AG10803 (cell line): Measurements from ENCODE around the gene EXOC4.

Experiments
- DNase-seq: peaks from one replicate; pipeline ENCODE4 v3.0.0; 2010; ENCODE audit warnings: low read depth
- H3K4me3 ChIP-seq: 2 replicates; pipeline ENCODE4 v1.5.1; 2011; ENCODE audit warnings: mild to moderate bottlenecking, low read length, control low read depth
- CTCF ChIP-seq: conservative IDR thresholded peaks from 2 replicates; pipeline ENCODE4 v1.5.1; 2011; ENCODE audit warnings: mild to moderate bottlenecking, low read length, control low read depth, inconsistent platforms

EXOC4 gene

GRCh38 chr7:134101716-134102115 is 848.8 kb downstream of the EXOC4 start:
- no peak overlapping the region for H3K4me3 ChIP-seq
- no peak for TF ChIP-seq CTCF
- DNase-seq = no peak

- H3K4me3 ChIP-seq = no peak overlapping the region
- TF ChIP-seq CTCF = no peak
- no peak for DNase-seq
Observed at GRCh38 chr7:134104166-134104565, 851.3 kb downstream of the EXOC4 start.

- no peak for TF ChIP-seq CTCF
- DNase-seq = no peak
- H3K4me3 ChIP-seq = no peak overlapping the region
Observed at GRCh38 chr7:134105841-134106240, 853.0 kb downstream of the EXOC4 start.

- no peak for TF ChIP-seq CTCF
- DNase-seq = no peak
- H3K4me3 ChIP-seq = no peak overlapping the region
Observed at GRCh38 chr7:134108802-134109201, 855.9 kb downstream of the EXOC4 start.

- TF ChIP-seq CTCF = no peak
- DNase-seq = no peak
Observed at GRCh38 chr7:134113655-134114054, 860.8 kb downstream of the EXOC4 start.

GRCh38 chr7:134114992-134115391 is 862.1 kb downstream of the EXOC4 start:
- TF ChIP-seq CTCF = no peak
- DNase-seq = no peak
- no peak overlapping the region for H3K4me3 ChIP-seq

More at GRCh38 chr7:134113655-134114054, 860.8 kb downstream of the EXOC4 start:
- no peak overlapping the region for H3K4me3 ChIP-seq
